Amniotic epithelial cell (primary cell): ENCODE data around the gene FLYWCH2.
A peak's percentile ranks its signal among the peaks of the same experiment; 100 is the strongest.

Experiments
- DNase-seq: peaks from one replicate; pipeline ENCODE4 v3.0.0-alpha.2; 2010; ENCODE audit warnings: low read depth

The FLYWCH2 gene

DNA sequence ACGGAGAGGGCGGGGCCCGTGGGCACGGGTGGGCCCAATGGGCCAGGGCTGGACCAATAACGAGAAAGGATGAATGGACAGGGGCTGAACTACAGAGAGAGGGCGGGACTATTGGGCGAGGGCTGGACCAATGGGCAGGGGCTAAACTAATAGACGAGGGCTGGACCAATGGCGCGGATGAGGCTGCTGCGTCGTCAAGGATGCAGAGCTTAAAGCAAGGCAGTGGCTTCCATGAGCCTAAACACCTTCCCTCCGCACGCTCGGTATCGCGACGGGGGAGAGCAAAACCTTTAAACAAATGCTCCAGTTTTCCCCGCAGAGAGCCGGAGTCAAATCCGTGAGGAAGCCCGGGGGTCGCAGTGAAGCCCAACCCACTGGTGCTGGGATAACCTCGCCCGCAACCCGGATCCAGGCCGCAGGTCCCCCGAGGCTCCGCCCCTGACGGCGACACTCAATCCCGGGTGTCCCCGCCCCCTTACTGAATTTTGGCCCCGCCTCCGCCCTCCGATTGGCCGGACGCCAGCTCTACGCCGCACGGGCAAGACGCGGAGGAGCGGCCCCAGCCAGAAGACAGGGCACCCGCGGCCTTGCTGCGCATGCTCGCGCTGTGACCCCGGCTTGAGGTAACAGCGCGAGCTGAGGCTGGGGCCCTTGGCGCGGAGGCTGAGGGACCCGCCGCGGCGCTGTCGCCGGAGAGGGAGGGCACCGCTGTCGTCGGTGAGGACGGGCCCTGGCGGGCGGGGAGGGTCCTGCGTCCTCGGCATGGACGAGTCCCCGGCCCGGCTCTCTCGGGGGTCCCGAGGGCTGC lies at the start of gene FLYWCH2:
TSS of gene FLYWCH2 (plus strand) at position 566 of the 808 bp plus-strand sequence. CDS start 13,235 bp downstream, outside the sequence.
- DNase-seq, result peak; percentile 99

DNA sequence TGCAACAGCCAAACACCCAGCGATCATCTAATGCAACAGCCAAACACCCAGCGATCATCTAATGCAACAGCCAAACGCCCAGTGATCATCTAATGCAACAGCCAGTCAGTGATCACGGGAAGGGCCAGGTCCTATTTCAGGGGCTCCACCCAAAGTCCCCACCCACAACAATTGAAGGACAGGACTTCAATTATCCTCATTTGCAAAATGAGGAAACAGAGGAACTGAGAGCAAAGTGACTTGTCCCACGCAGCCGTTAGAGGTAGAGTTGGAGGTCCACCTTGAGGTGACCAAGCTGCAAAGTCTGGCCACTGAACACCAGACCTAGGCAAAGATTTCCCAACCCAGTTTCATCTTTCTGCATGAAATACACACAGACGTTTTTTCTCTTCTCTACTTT lies 49.2 kb upstream of the FLYWCH2 start:
- no peak for DNase-seq

DNA sequence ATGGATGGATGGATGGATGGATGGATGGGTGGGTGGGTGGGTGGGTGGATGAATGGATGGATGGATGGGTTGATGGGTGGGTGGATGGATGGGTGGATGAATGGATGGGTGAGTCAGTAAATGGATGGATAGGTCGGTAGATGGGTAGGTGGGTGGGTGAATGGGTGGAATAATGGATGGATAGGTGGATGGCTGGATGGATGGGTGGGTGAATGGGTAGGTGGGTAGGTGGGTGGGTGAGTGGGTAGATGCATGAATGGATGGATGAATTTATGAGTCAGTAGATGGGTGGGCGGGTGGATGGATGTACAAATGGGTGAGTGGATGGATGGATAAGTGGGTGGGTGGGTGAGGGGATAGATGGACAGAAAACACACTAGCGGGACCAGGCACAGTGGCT lies 48.0 kb upstream of the FLYWCH2 start:
- DNase-seq, result no peak

- peak; percentile 93 for DNase-seq
These were observed 47.1 kb upstream of the FLYWCH2 start for GRCh38 chr16:2835638-2836493.

- DNase-seq, result no peak
These were observed 46.1 kb upstream of the FLYWCH2 start for GRCh38 chr16:2836646-2837508.

GRCh38 chr16:2838928-2839327 lies 44.1 kb upstream of the FLYWCH2 start:
- peak; percentile 63 for DNase-seq

- DNase-seq, result no peak
These were observed 43.2 kb upstream of the FLYWCH2 start for GRCh38 chr16:2839650-2840450.

GRCh38 chr16:2840914-2841313 lies 42.1 kb upstream of the FLYWCH2 start:
- DNase-seq, result no peak

GRCh38 chr16:2841606-2842339 lies 41.2 kb upstream of the FLYWCH2 start:
- no peak for DNase-seq

- DNase-seq, result peak; percentile 69
These were observed 40.5 kb upstream of the FLYWCH2 start for GRCh38 chr16:2842340-2843000.

DNA sequence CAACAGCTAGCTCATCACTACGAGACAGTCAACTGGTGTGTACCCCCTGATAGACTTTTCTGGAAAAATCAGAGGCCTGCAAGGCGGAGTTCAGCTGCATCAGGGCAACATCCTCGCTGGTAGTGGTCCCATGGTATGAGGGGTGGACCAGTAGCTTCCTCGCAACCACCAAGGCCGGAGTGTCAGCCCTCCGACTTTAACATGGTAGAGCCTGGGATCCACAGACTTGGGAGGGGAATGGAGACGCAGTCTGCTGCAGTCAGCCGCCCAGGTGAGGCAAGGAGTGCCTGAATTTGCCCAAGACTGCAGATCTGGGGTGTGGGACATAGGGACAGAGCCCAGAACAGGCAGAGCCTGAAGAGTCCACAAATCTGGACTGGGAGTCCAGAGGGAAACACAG lies 39.5 kb upstream of the FLYWCH2 start:
- DNase-seq, result no peak

GRCh38 chr16:2845116-2845515 lies 37.9 kb upstream of the FLYWCH2 start:
- DNase-seq, result no peak

GRCh38 chr16:2846511-2847310 lies 36.3 kb upstream of the FLYWCH2 start:
- peak; percentile 96 for DNase-seq

DNA sequence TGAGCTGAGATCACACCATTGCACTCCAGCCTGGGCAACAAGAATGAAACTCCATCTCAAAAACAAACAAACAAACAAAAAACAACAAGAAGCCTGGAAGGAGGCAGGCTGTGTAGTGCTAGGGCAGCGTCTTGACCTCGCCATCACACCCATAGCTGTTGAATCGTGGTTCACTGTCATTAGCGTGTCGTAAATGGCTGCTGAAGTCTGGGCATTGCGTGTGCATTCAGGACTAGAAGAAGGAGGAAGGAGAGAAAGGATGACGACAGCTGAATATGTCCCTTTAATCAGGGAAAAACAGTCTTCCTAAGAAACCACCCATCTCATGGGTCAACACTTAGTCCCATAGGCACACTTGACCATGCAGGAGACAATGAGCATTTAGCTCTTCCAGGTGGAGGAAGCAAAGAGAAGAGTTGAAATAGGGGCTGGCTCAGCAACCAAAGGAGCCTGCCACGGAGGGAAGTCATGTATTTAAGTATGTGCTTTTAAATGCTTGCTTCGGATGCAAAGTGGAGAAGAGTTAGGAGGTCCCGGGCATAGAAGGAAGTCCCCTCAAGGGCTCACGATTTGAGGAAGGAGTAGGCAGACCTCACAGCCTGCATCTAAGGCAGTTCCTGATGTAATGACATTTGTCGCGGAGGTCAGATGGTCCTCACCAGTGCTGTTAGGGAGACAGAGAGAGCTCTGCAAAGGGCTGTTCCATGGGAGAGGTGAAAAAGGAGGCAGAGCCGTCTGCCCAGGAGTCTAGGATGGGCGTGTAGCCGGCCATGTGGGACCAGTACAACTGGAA lies 33.9 kb upstream of the FLYWCH2 start:
- DNase-seq, result no peak

DNA sequence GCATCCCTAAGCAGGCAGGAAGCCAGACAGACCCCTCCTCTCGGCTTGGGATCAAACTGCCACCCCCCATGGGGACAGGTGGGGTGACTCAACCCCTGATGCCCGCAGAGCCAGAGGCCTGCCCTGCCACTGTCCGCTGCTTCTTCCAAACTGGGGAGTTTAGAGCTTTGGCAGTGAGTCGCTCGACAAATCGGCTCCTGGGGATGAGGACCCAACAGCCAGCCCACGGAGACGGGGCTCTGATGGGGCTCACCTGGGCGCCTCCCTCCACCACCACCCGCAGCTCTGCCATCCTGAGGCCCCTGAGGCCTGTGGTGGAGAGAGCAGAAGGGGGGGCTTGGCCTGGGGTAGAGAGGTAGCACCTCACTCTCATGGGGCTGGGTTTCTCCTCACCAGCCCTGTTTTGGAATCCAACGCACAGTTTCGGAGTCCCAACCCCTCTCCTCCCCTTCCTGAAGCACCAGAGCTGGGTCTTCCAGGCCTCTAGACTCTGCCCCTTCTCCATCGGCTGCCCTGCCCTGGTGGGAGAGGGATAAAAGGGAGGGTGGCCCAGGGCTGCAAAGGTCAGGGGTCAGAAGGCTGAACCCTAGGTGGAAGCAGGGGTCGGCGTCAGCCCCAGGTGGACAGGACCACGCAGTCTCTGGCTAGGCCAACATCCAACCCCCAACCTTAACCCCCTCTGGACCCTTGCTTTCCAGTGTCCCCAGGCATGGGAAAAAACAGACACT lies 30.8 kb upstream of the FLYWCH2 start:
- DNase-seq, result no peak

GRCh38 chr16:2852731-2853507 lies 30.1 kb upstream of the FLYWCH2 start:
- DNase-seq, result no peak

GRCh38 chr16:2853531-2854073 lies 29.4 kb upstream of the FLYWCH2 start:
- no peak for DNase-seq
